Measurements from ENCODE around the gene DPP4. TPM values are rescaled to one million over a fixed set of nuclear protein-coding genes. Genes with fewer than 3 reads are reported as not detected.

DPP4 gene
- total RNA-seq, 2 donors from 2014 or later = 25.5 to 40.5 TPM

DNA sequence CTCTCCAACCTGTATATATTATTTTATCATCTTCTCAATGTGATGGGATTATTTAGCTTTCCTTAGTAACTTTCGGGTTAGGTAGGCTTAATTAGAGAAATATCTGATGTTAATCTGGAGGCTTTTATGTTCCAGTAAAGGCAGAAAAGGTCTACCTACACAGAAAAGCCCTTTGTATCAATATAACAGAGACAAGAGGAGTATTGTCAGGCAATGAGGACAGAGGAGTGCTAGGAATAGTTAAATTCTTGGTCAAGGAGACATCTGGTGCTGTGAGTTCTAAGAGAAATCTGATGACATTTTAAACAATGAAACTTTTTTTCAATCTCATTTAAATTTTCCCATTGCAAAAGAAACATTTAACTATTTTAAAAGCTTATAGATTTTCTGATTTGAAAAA is 36.1 kb downstream of the DPP4 start:
- no peak for DNase-seq
- Histone ChIP-seq H3K36me3 (no peaks in the 10 kb centered on the region), H3K9me3 (no peaks in the 10 kb centered on the region), H3K9ac (ENCODE audit: low read depth in 2 of 2, low read length in 2 of 2) (no peak overlapping the region), H3K4me1 (no peaks in the 10 kb centered on the region), H3K27ac (no peak overlapping the region), H3K4me3 (no peak overlapping the region), H3K27me3 (no peaks in the 10 kb centered on the region)
- intact Hi-C loops (cut with DNase I) = no loop called here
- TF ChIP-seq, protein P1, sequence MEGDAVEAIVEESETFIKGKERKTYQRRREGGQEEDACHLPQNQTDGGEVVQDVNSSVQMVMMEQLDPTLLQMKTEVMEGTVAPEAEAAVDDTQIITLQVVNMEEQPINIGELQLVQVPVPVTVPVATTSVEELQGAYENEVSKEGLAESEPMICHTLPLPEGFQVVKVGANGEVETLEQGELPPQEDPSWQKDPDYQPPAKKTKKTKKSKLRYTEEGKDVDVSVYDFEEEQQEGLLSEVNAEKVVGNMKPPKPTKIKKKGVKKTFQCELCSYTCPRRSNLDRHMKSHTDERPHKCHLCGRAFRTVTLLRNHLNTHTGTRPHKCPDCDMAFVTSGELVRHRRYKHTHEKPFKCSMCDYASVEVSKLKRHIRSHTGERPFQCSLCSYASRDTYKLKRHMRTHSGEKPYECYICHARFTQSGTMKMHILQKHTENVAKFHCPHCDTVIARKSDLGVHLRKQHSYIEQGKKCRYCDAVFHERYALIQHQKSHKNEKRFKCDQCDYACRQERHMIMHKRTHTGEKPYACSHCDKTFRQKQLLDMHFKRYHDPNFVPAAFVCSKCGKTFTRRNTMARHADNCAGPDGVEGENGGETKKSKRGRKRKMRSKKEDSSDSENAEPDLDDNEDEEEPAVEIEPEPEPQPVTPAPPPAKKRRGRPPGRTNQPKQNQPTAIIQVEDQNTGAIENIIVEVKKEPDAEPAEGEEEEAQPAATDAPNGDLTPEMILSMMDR (IDR thresholded peaks at IDR 0.05) = no peak

DNA sequence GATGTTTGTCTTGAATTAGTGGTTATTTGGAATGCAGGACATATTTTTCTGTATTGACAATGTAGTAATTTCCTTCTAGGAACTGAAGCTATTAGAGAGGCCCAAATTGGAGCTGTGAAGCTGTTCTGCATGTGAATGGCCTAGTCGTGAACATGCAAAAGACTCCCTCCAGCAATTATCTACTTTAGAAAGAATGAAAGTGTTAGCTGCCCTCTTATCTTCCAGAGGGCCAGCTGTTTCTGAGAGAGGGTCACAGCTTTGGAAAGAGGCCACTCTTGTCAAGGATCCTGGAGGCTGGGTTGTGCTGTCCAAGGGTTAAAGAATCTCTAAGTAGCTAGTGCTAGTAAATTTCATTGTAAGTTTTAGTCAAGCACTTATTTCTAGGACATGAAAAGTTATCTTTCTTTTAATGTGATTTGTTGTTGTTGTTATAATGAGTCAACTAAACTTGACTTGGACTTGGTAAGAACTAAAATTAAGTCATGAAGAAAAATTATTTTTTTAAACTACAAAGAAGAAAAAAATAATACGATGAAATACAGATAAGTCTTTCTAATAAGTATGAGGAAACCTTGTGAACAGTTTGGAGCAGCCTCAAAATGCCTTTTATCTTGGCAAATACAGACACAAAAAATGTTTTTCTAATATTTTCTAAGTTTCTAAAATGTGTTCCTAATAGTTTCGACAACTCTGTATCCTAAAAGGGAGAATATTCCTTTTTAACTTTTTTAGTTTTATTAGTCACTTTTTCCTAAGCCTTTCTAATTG is 36.8 kb downstream of the DPP4 start:
- H3K9me3 ChIP-seq = no peaks in the 10 kb centered on the region
- intact Hi-C loops (cut with DNase I) = no loop called here
- no peak for DNase-seq
- no peak overlapping the region for H3K9ac ChIP-seq (ENCODE audit: low read depth in 2 of 2, low read length in 2 of 2)
- H3K4me3 ChIP-seq = no peak overlapping the region
- H3K27ac ChIP-seq = no peak overlapping the region
- no peaks in the 10 kb centered on the region for H3K36me3 ChIP-seq
- H3K4me1 ChIP-seq = no peaks in the 10 kb centered on the region
- H3K27me3 ChIP-seq = no peaks in the 10 kb centered on the region
- TF ChIP-seq, protein P1 (IDR thresholded peaks at IDR 0.05) = no peak

DNA sequence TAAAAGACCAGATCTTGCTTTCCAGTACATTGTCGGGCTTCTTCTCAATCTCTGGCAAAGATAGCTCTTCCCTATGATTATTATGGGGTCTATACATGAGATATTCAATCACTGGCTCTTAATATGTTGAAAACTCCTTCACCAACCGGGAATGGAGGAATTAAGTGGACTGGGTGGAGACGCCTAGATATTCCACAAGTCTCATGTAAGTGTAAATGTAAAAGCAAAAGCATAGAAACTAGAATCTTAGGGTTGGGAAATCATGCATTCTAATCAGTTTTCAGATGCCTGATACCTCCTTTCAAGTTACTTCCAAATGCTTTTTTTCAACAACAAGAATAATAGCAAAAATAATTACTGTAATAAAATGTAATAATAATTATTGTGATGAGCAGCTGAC is 38.0 kb downstream of the DPP4 start:
- H3K27me3 ChIP-seq = no peaks in the 10 kb centered on the region
- TF ChIP-seq, protein P1 (IDR thresholded peaks at IDR 0.05) = no peak

DNA sequence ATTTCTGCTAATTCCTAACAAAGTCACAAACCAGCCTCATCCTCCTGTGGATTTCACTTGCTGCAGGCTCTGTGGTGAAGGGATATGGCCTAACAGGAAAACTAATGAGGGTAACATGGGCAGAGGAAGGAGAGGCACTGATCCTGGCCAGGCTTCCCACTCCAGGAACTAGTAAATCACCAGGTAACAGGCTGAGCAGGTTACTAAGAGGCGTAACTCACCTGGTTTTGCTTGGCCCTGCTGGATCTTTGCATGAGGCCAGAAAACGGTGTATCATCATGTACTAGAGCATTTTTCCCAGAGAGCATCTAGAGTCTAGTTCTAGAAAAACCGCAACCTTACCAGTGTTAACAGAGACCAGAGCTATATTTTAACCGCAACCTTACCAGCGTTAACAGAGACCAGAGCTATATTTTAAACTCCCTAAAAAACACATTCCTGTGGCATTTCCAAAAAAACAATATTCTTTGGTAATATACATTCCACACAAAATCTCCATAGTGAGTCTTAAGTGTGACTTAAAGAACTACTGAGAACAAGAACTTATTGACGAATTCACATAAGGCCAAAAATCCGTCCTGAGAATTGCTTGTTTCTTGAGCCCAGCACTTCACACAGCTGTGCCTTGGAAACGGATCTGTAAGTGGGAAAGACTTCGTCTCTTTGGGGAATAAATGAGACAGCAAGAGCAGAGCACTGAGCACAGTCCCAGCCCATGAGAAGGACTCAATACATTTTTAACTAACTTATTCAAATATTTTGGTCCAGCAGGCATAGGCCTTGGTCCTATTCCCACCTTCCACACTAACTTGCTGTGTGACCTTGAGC is 43.4 kb downstream of the DPP4 start:
- Histone ChIP-seq H3K27me3 (no peaks in the 10 kb centered on the region), H3K9ac (ENCODE audit: low read depth in 2 of 2, low read length in 2 of 2) (no peak overlapping the region), H3K4me3 (no peak overlapping the region), H3K27ac (no peak overlapping the region), H3K36me3 (no peaks in the 10 kb centered on the region), H3K4me1 (no peaks in the 10 kb centered on the region), H3K9me3 (no peaks in the 10 kb centered on the region)
- TF ChIP-seq, protein P1 (IDR thresholded peaks at IDR 0.05) = no peak
- intact Hi-C loops (cut with DNase I) = no loop called here
- no peak for DNase-seq

More for the DNA sequence above, 38.0 kb downstream of the DPP4 start:
- H3K27ac ChIP-seq = no peak overlapping the region
- H3K4me1 ChIP-seq = no peaks in the 10 kb centered on the region
- H3K4me3 ChIP-seq = no peak overlapping the region
- no peaks in the 10 kb centered on the region for H3K36me3 ChIP-seq
- no peak for DNase-seq
- no peaks in the 10 kb centered on the region for H3K9me3 ChIP-seq
- no peak overlapping the region for H3K9ac ChIP-seq (ENCODE audit: low read depth in 2 of 2, low read length in 2 of 2)
- intact Hi-C loops (cut with DNase I) = no loop called here

DNA sequence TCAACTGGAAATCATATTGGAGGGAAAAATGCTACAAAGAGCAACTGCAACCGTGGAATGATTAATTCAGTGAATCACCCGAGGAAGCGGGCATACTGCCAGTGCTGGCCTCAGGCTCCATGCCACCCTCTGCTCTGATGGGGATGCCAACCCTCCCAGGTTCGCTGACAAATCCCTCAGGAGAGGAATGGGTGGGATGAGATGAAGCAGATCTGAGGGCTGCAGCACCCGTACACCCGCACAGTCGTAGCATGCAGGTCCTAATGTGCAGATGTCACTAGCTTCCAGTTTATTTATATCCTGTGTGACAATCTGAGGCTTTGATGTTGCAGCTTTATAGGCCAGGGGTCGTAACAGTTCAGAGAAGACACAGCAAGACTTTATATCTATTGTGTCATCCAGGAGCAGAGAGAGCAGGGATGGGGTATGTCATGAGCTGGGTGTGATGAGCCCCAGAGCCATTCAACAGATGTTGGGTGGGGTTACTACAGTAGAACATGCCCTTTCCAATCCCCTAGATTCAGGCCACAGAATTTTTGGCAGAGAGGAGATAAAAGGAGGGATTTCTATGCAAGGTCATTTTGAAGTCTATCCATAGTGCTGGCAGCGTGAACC is 44.6 kb downstream of the DPP4 start:
- no peaks in the 10 kb centered on the region for H3K9me3 ChIP-seq
- TF ChIP-seq, protein P1 (IDR thresholded peaks at IDR 0.05) = no peak
- no peaks in the 10 kb centered on the region for H3K27me3 ChIP-seq
- no peak for DNase-seq
- no peak overlapping the region for H3K27ac ChIP-seq
- no peak overlapping the region for H3K4me3 ChIP-seq
- H3K9ac ChIP-seq (ENCODE audit: low read depth in 2 of 2, low read length in 2 of 2) = no peak overlapping the region
- H3K36me3 ChIP-seq = no peaks in the 10 kb centered on the region
- no peaks in the 10 kb centered on the region for H3K4me1 ChIP-seq
- intact Hi-C loops (cut with DNase I) = no loop called here
